HepG2 (cell line): ENCODE measurements around the gene PPBP.

Experiments
- GTF2F1 ChIP-seq: fragments of 150-350 bp; IDR thresholded peaks from 2 replicates; pipeline ENCODE4 v1.6.1; 2014; ENCODE audit warnings: low read length
- MAZ ChIP-seq, 2 experiments: sonication (generic) in 1 of 2; formaldehyde crosslinking in 1 of 2; IDR thresholded peaks; 2 replicates each; pipeline versions ENCODE4 v1.5.0 to v1.6.1; 2012 to 2020; ENCODE audit warnings: low read depth in 2 of 2, mild to moderate bottlenecking in 2 of 2, borderline replicate concordance in 1 of 2, improper control_type of control experiment in 1 of 2, low read length in 1 of 2, missing genetic modification reagents in 1 of 2, moderate library complexity in 1 of 2
- REL ChIP-seq: sonication (generic); formaldehyde crosslinking; conservative IDR thresholded peaks from 2 replicates; pipeline ENCODE4 v1.8.0; 2022; ENCODE audit warnings: mild to moderate bottlenecking, missing genetic modification reagents, moderate library complexity
- RFX5 ChIP-seq: IDR thresholded peaks from 2 replicates; pipeline ENCODE4 v1.6.1; 2011; ENCODE audit warnings: low read depth, low read length, improper control_type of control experiment
- THRA ChIP-seq: sonication (generic); formaldehyde crosslinking; IDR thresholded peaks from 2 replicates; pipeline ENCODE4 v1.4.0; 2020; ENCODE audit warnings: missing genetic modification reagents, borderline replicate concordance

- no peak for TF ChIP-seq MAZ (IDR thresholded peaks at IDR 0.05; ENCODE audit: borderline replicate concordance, low read depth, low read length)
- TF ChIP-seq MAZ (CRISPR knock-in tag; IDR thresholded peaks at IDR 0.05; ENCODE audit: low read depth), result no peak
- no peak for TF ChIP-seq REL (CRISPR knock-in tag)
- no peak for TF ChIP-seq GTF2F1
- TF ChIP-seq RFX5, result no peak
- TF ChIP-seq THRA, result no peak
Measured at GRCh38 chr4:73976716-73977115, 11.3 kb downstream of the PPBP start.
